HG02763 (cell line): ENCODE results near the gene ALPL.
"Not testable (repeated sequence)": the region's sequence is repeated elsewhere in the genome, so short reads cannot be mapped to it uniquely, and the experiment has no call there.

Experiments used
- ATAC-seq: cut with Tn5 transposase; IDR thresholded peaks from one replicate; pipeline ENCODE4 v1.9.1; 2021; ENCODE audit warnings: mild to moderate bottlenecking, moderate library complexity; ENCODE audit not compliant: unreplicated experiment

Gene ALPL

DNA sequence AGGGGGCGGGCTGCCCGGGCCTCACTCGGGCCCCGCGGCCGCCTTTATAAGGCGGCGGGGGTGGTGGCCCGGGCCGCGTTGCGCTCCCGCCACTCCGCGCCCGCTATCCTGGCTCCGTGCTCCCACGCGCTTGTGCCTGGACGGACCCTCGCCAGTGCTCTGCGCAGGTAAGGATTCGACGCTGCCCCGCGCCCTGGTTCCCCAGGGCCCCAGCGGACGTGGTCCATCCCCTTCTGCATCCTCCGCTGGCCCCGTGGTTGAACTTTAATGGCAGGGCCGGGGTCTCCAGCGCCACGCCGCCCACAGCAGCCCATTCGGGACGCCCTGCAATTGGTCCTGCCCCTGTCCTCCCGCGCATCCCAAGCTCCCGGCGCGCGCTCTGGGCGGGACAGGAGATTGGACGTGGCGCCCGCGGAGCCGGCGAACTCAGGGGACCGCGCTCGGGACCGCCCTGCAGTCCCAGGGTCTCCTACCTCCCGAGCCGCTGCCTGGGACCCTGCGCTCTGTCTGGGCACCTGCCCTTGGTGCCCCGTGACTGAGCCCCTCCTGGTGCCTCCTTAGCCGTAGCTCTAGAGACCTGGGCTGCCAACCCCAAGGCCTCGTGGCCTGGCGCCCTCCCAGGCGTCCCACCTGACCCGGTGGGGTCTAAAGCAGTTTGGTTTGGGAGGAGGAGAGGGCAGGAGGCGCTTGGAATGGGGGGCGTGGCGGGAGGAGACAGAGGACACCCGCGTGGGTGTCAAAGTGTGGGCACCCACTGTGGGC lies at the start of gene ALPL:
ALPL (plus strand) TSS at position 73 of the 762 bp plus-strand sequence. CDS start 44,659 bp downstream, outside the sequence.
- ATAC-seq, result no peak

DNA sequence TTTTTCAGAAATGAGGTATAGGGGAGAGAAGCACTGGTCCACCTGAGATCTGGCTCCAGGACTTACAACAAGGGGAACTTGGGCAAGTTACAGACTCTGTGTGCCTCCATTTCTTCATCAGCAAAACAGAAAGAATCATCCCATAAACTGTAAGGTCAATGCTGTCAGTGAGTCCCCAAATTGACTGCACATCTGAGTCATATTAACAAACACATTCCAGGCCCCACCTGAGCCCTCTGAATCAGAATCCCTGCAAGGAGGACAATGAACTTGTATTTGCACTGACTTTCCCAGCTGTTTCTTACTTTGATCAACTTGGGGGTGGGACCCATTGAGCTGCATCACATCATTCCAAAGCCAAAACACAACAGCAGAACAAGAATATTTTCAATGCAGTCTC lies 44.1 kb upstream of the ALPL start:
- not testable (repeated sequence) for ATAC-seq

DNA sequence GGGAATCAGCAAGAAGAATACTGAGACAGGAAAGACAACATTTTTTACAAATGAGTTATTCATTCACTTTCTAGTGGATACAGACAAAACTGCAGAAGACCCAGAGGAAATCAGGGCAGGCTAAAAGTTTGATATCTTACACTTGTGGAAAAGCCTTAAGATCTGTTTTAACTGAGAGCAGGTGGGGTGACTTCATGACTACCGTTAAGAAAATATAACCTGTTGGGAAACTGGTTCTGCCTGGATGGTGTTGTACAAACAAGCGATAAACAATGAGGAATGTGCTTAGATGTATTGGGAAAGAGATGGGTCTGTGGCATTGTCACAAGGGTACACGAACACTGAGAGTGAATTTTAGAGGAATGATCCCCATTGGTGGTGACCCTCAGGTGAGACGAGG lies 41.3 kb upstream of the ALPL start:
- ATAC-seq, result not testable (repeated sequence)

DNA sequence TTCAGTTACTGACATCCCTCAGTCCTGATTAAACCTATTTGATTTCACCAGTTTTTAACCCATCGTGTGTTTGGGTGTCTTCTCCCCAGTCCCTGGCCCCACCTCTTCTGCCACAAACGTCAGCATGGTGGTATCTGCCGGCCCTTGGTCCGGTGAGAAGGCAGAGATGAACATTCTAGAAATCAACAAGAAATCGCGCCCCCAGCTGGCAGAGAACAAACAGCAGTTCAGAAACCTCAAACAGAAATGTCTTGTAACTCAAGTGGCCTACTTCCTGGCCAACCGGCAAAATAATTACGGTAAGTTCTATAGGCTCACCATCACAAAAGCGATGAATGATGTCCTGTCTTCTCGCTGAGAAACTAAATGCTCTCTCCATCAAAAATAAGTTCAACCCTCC lies 40.6 kb upstream of the ALPL start:
- ATAC-seq, result no peak

DNA sequence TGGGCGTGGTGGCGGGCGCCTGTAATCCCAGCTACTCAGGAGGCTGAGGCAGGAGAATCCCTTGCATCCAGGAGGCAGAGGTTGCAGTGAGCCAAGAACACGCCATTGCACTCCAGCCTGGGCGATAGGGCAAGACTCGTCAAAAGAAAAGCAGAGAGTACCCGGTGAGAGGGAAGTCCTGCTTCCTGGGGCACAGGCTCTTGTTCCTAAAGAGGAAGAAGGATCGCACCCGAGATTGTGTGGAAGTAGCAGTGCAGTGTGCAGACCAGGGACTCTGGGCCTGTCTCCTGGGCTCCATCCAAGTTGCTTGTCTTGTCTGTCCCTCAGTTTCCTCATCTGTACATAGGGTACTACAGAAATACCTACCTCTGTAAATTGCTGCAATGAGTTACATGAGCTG lies 39.6 kb upstream of the ALPL start:
- ATAC-seq, result no peak

DNA sequence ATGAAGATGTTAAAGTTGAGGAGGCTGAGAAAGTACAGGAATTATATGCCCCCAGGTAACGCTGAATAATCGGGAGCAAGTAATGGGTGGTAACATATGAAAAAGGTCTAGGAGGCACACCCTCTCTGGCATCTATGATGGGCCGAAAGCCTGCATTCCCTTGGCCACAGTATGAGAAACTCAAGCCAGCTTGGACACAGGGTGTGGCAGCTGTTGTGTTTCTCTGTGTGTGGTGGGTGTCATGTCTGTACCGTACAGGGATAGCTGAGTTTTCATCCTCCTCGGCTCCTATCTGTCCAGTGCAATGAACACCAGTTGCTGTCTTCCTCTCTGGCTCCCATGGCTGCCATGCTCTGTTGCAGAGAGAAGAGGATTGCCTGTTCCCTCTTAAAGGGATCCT lies 36.4 kb upstream of the ALPL start:
- ATAC-seq, result no peak

DNA sequence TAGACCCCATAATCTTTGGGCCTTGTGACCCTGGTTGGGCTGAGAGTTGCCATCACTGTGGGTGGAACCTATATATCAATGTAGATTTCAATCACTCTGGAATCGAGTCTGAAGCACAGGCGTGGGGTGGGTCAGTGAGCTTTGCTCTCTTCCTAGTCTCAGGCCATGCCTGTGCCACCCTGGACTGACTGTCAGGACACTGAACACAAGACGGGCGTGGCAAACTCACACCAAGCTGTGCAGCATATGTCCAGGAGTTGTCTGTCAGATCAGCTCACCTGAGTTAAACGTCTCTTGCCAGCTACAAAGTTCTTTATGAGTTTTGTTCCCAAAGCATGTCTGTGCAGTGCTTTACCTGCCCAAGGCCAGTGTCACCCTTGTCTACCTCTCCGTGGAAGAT lies 30.9 kb upstream of the ALPL start:
- no peak for ATAC-seq

DNA sequence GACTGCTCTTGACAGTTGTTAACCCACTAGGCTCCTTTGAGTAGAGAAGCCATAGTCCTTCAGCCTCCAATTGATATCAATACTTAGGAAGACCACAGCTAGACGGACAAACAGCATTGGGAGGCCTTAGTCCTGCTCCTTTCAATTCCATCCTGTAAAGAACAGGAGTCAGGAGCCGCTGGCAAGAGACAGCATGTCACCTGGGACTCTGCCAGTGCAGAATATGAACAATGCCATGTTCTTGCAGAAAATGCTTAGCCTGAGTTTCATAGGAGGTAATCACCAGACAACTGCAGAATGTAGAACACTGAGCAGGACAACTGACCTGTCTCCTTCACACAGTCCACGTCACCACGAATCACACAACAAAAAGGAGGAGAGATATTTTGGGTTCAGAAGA lies 25.3 kb upstream of the ALPL start:
- ATAC-seq, result not testable (repeated sequence)

DNA sequence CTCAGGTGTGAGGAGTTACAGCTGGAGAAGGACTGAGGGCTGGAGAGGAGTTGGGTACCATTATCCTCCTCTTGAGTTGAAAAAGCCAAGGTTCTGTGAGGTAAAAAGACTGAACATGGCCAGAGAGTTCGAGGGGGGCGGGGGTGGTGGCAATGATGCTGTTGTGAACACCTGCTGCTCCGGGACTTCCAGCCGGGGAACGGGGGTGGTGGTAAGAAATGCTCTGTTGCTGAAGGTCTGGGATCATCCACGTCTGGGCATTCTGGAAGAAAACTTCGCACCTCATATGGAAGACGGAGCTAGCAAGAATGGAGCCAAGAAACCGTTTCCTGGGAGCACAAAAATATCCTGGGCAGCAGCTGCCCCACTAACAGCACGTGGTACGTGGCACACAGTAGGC lies 20.1 kb upstream of the ALPL start:
- no peak for ATAC-seq

DNA sequence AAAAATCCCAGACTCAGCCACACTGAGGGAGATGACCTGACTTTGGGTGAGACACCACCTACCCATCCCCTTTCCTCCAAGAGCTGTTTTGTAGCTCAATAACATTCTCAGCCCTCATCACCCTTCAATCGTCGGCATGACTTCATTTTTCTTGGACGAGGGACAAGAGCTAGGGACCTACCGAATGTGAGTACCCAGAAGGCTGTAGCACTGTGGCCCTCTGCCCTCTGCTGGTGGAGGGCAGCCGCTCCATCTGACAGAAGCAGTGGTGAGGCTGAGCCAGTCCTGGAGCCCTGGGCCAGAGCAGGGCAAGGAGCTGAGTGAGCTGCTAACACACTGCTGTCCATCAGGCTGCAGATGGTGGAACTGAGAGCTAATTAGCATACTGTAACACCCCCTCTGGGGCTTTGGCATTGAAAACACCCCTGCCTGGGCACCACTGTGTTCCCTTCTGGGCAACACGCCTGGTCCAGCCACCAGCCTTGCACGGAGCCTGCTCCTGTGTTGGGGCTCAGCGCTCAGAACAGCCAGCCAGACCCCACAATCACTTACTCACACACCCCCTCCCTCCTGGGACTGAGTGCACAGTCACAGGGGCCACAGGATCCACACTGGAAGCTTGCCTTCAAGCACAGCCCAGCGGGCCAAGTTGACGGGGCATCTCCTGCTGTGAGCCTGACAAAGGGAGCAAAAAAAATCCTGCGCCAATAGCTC lies 18.3 kb upstream of the ALPL start:
- no peak for ATAC-seq

DNA sequence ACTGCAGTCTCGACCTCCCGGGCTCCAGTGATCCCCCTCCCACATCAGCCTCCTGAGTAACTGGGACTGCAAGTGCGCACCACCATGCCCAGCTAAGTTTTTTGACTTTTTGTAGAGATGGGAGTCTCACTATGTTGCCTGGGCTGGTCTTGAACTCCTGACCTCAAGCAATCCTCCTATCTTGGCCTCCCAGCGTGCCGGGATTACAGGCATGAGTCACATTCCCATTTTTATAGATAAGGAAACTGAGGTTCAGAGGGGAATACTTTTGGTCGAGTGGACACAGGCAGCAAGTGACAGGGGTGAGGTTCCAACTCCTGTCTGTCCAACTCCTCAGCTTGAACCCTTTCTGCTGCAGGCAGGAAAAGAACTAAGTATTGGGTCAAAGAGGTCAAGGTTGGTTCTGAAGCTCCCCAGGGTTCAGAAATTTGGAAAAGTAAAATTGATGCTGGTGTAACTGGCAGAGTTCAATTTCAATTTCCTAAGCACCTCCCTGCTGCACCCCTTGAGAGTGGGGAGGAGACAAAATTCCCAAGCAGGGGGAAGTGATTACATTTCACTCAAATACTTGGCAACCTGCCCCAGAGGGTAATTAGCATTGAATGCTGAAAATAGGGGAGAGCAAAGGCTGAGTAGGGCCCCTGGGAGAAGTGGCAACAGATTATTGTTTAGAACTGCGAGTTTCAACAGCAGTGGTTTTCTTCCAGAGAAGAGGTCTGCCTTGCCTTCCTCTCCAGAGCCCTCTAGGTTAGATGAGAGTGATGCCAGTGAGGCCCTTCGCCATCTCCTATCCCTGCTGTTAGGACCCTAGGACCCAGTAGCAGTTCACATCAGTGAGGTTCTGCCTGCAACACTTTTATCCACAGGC lies 17.5 kb upstream of the ALPL start:
- no peak for ATAC-seq

DNA sequence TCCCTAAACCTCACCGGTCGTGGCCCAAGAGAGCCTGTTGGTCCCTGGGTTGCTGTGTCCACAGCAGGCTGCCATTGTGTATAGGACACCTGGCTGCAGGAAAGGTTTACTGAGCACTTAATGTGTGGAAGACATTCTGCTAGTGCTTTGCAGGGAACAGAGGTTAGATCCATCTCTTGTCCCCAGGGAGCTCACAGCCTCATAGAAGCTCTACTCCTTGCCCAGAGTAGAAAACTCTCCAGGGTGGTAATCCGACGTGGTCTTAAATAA lies 16.9 kb upstream of the ALPL start:
- no peak for ATAC-seq

DNA sequence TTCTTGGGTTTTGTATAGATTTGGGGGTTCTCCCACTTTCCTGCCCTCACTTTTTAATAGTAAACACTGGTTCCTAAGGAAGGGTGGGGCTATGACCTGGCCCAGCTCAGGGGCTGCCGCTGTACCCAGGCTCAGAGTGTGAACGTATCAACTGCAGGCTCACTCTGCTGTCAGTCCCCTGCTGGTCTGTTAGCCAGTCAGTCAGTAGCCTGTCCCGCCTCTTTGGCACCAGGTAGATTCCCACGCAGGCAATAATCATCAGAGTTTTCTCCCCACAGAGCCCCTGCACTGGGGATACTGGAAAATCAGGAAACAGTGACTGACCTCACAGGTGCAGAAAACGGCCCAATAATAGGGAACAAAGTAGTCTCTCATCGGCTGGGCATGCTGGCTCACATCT lies 15.0 kb upstream of the ALPL start:
- no peak for ATAC-seq

DNA sequence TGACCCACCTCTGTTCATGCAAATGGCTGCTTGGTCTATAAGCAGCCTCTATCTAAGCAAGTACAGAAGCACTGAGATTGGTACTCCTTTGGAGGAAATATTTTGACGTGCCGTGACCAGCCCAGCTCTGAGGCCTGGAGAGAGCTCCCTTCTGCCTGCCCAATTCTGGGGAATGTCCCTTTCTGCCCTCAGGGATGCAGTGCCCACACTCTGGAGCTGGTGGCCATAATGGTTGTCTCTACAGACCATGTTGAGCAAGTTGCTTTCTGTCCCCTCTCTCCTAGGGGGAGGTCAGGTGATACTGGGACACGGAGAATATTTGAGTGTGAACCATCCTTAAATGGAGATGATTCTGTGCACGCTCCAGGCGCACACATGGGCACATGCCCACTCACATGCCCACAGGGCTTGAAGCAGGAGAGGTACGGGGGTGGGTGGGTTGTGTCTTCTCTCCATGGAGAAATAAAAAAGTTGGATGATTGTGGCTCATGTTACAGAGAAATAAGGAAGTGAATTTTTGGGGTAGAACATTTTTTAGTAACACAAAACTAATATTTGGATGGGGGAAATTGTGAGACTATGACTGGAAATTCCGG lies 13.9 kb upstream of the ALPL start:
- ATAC-seq, result no peak

DNA sequence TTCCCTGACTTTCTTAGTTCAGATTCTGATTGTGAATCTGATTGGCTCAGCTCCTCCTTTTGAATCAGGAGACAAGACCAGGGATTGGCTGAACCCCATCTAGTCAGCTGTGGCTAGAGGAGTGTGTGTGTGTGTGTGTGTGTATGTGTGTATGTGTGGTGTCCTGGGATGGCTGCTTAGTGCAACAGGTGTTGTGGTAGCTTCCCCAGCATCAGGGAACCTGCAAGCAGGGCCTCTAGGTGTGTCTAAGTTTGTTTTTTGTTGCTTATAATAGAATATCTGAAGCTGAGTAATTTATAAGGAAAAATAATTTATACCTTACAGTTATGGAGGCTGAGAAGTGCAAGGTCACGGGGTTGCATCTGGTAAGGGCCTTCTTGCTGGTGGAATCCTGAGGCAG lies 13.2 kb upstream of the ALPL start:
- no peak for ATAC-seq

DNA sequence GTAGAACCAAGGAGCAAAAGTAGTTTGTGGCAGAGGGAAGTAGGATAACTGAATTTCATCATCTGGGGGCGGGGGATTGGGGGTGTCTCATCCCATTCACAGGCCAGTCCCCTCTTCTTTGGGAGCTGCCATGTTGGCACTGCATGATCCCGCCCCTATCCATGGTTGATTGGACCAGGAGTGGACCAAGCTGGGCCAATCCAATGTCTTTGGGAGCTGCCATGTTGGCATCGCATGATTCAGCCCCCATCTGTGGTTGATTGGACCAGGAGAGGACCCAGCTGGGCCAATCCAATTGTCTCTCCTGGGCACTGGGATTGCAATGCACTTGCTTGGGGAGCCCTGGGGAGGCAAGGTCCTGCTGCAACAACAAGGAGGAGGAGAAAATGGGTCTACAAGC lies 12.3 kb upstream of the ALPL start:
- no peak for ATAC-seq

DNA sequence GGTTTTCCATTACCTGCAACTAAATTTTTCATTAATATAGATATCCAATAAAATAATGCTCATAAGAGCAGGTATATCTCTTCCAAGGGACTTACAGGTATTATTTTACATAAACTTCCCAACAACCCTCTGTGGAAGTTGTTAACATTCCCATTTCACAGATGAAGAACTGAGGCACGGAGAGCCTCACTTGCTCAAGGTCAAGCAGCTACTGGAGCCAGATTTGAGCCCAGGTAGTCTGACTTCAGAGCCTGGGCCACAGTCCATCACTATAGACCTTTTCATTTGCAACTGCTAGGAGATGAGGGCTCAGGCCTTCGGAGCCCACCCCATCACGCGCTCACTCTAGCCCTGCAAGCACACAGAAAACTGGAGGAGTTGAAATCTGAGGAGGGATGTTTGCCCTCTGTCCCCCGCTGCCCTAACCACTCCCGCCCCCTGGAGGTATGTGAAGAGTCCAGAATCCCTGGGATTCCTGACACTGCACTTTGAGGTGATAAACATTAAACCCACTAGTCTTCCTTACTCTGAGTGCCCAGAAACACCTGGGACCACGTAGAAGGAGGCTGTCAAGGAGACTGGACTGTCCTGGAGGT lies 11.7 kb upstream of the ALPL start:
- ATAC-seq, result no peak

DNA sequence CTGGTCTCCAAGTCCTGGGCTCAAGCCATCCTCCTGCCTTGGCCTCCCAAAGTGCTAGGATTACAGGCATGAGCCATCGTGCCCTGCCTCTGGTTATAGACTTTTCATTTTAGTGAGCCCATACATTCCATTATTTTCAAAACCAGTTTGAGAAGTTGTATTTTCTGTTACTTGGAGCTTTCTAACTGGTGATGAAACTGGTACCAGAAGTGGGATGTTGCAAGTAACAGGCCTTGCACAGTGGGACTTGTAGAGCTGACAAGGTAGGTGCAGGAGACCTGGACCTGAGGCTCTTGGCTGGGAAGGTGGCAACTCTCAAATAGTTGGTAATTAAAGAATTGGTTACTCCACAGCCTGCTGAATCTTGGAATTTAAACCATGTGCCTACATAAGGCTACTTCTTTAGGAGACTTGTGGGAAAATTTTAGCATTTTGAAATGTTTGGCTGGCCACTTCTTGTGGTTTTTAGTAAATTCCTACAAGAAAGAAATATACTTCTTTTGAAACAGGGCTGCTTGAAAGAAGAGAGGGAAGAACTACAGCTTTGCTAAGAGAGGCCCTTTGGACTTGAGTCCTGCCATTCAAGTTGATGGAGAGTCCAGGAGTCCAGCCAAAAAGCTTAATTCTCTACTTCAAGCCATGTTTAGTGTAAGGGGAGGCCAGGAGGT lies 9.8 kb upstream of the ALPL start:
- no peak for ATAC-seq

DNA sequence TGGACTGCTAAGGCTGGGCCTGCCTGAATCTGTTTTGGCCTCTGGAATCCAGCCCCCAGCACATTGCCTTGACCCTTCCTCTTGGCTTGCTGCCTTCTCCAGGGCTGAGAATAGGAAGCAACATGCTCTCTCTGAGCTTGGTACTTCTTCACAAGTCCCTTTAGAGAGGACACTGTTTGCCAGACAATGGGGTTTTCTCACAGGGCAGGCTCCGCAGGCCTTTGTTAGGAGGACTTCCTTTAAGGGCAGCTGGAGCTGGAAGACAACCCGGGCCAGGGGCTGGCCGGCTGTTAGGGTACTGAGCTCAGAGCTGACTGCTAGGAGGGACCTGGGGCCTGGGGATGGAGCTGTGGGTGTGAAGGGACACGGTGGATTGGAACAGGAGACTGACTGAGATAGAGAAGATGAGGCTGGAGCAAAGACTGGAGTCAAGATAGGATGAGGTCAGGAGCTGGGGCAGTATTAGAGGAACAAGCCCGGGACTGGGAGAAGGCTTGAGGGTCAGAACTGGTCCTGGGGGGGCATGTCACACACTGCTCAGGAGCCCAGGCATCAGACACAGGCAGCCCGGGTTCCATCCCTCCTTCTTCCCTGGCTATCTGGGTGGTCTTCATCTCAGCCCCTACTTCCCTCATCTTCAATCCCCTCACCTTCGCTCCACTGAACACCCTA lies 5.4 kb upstream of the ALPL start:
- no peak for ATAC-seq

DNA sequence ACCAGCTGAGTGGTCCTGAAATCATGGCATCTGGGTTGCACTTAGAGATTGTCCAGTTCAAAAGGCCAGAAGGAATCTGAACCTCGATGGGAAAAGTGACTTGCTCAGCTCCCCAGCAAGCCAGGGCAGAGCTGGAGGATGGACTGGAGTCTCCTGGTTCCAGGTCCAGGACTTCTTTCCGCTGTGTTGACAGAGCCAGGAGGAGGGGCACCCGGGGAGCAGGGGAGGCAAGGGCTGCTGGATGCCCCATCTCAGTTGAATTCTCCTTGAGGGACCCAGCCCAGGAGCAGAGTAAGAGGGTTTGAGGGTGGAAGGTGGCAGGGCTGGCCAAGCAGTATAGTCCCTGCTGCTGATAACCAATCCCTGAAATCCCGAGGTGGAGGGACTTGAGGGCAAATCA lies 2.4 kb upstream of the ALPL start:
- no peak for ATAC-seq
